ENCODE data around the gene SPATA21. TPM values are rescaled to one million over a fixed set of nuclear protein-coding genes. Genes with fewer than 3 reads are reported as not detected.
A peak's percentile ranks its signal among the peaks of the same experiment; 100 is the strongest.
"Not testable (repeated sequence)": the region's sequence is repeated elsewhere in the genome, so short reads cannot be mapped to it uniquely, and the experiment has no call there.

The SPATA21 gene
- total RNA-seq, 1 donor from 2014 or later: not detected

DNA sequence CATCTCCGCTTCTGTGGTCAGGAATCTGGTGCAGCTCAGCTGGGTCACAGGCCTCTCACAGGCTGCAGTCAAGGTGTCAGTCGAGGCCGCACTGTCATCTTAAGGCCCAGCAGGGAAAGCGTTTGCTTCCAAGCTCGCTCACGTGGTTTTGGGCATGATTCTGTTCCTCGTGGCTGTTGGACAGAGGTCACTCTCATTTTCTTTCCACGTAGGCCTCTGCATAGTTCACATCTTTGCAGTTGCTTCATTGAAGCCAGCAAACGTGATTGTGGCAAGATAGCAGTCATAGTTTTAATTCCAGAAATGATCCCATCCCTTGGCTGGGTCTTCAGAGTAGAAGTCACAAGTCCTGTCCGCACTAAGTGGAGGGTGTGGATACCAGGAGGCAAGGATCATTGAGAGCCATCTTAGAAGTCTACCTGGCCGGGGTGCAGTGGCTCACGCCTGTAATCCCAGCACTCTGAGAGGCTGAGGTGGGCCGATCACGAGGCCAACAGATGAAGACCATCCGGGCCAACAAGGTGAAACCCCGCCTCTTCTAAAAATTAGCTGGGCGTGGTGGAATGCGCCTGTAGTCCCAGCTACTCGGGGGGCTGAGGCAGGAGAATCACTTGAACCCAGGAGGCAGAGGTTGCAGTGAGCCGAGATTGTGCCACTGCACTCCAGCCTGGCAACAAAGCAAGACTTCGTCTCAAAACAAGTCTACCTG lies 27.8 kb upstream of the SPATA21 start:
- TF ChIP-seq, protein P1, sequence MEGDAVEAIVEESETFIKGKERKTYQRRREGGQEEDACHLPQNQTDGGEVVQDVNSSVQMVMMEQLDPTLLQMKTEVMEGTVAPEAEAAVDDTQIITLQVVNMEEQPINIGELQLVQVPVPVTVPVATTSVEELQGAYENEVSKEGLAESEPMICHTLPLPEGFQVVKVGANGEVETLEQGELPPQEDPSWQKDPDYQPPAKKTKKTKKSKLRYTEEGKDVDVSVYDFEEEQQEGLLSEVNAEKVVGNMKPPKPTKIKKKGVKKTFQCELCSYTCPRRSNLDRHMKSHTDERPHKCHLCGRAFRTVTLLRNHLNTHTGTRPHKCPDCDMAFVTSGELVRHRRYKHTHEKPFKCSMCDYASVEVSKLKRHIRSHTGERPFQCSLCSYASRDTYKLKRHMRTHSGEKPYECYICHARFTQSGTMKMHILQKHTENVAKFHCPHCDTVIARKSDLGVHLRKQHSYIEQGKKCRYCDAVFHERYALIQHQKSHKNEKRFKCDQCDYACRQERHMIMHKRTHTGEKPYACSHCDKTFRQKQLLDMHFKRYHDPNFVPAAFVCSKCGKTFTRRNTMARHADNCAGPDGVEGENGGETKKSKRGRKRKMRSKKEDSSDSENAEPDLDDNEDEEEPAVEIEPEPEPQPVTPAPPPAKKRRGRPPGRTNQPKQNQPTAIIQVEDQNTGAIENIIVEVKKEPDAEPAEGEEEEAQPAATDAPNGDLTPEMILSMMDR (IDR thresholded peaks at IDR 0.05; ENCODE audit: unreplicated experiment): no peak
- peaks cover 13% of the 10 kb centered on the region for H3K36me3 Mint-ChIP-seq (ENCODE audit: insufficient read depth)
- no peaks in the 10 kb centered on the region for H3K9me3 Mint-ChIP-seq (ENCODE audit: low read depth)
- H3K4me1 Mint-ChIP-seq (ENCODE audit: low read depth): no peaks in the 10 kb centered on the region
- H3K27ac Mint-ChIP-seq: no peak overlapping the region
- no peak for DNase-seq (ENCODE audit: low spot score, unreplicated experiment)
- no peak overlapping the region for H3K4me3 Mint-ChIP-seq (ENCODE audit: low read depth)
- H3K27me3 Mint-ChIP-seq: no peaks in the 10 kb centered on the region

DNA sequence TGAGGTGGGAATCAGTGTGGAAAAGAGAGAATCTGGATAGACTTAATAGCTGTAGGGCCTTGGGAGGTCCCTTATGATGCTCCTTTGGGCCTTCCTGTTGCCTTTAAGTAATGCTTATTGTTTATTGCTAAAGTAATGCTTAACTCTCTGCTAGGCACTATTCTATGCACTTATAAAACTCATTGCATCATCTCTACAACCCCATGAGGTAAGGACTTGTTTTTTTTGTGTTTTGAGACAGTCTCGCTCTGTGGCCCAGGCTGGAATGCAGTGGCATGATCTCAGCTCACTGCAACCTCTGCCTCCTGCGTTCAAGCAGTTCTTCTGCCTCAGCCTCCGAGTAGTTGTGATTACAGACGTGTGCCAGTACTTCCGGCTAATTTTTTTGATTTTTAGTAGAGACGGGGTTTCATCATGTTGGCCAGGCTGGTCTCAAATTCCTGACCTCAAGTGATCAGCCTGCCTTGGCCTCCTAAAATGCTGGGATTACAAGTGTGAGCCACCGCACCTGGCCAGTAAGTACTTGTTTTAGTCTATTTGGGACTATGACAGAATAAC lies 25.6 kb upstream of the SPATA21 start:
- Mint-ChIP-seq H3K4me3 (ENCODE audit: low read depth) (no peak overlapping the region), H3K27me3 (no peaks in the 10 kb centered on the region), H3K4me1 (ENCODE audit: low read depth) (no peaks in the 10 kb centered on the region), H3K36me3 (ENCODE audit: insufficient read depth) (peaks cover 15% of the 10 kb centered on the region), H3K27ac (no peak overlapping the region), H3K9me3 (ENCODE audit: low read depth) (no peaks in the 10 kb centered on the region)
- DNase-seq (ENCODE audit: low spot score, unreplicated experiment): no peak
- TF ChIP-seq, protein P1 (IDR thresholded peaks at IDR 0.05; ENCODE audit: unreplicated experiment): no peak

DNA sequence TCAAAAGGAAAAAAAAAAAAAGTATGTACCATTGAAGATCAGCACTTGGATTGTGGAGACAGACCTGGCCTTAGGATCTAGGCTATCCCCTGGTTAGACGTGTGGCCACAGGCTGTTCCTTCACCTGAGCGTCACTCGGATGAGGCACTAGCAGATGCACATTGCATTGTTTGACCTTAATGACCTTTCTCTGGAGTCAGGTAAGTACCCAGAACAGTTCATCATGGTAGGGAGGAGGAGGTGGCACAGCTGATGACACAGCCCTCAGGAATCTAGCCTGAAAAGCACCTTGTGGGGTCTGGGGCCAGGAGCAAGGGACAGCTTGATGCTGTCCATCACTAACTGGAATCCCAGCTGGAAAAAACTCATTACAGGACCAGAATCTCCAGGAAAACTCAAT lies 24.5 kb upstream of the SPATA21 start:
- H3K4me3 Mint-ChIP-seq (ENCODE audit: low read depth): no peak overlapping the region
- H3K27me3 Mint-ChIP-seq: no peaks in the 10 kb centered on the region
- H3K36me3 Mint-ChIP-seq (ENCODE audit: insufficient read depth): peaks cover 14% of the 10 kb centered on the region
- DNase-seq (ENCODE audit: low spot score, unreplicated experiment): no peak
- H3K27ac Mint-ChIP-seq: no peak overlapping the region
- TF ChIP-seq, protein P1 (IDR thresholded peaks at IDR 0.05; ENCODE audit: unreplicated experiment): no peak
- no peaks in the 10 kb centered on the region for H3K9me3 Mint-ChIP-seq (ENCODE audit: low read depth)
- no peaks in the 10 kb centered on the region for H3K4me1 Mint-ChIP-seq (ENCODE audit: low read depth)

DNA sequence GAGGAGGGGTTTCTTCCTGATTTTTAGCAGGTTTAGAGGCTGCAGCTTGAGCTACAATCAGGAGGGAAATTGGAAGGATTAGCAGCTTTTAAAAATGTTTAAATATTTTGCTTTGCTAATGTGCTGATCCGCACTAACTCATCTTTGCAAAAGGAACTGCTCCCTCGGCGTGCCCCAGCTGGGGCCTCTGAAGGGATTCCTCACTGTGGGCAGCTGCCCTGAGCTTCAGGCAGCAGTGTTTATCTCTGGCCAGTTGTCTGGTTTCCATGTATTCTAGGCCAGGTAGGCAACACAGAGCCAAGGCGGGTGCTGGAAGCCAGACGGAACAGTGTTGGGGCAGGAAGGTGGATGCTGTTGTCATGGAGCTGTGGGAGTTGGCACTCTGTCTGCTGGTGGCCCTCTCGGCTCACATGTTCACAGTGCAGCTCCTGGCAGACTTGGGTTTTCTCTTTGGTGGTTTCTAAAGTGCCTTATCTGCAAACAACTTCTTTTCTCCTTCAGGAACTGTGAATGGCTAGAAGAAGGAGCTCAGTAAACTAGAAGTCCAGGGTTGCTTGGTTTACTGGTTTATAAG lies 22.2 kb upstream of the SPATA21 start:
- Mint-ChIP-seq H3K4me1 (ENCODE audit: low read depth) (no peaks in the 10 kb centered on the region), H3K9me3 (ENCODE audit: low read depth) (no peaks in the 10 kb centered on the region), H3K27ac (no peak overlapping the region), H3K27me3 (no peaks in the 10 kb centered on the region), H3K4me3 (ENCODE audit: low read depth) (no peak overlapping the region), H3K36me3 (ENCODE audit: insufficient read depth) (peaks cover 17% of the 10 kb centered on the region)
- TF ChIP-seq, protein P1 (IDR thresholded peaks at IDR 0.05; ENCODE audit: unreplicated experiment): no peak
- DNase-seq (ENCODE audit: low spot score, unreplicated experiment): no peak

DNA sequence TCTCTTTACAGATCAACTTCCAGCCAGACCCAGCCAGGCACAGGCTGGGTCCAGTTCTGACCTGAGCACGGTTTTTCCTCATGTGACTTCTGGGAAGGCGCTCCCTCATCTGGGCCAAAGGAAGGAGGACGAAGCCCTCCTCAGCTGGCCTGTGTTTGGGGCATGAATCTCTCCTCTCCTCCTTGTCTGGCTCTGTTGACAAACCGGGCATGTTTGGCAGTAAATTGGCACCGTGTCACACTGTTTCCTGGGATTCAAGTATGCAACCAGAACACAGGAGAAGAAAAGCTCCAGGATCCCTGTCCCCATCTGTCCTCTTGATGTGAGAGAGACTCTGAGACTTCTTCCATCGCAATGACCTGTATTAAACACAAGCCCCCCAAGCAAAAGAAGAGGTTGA lies 21.6 kb upstream of the SPATA21 start:
- Mint-ChIP-seq H3K4me1 (ENCODE audit: low read depth) (no peaks in the 10 kb centered on the region), H3K9me3 (ENCODE audit: low read depth) (no peaks in the 10 kb centered on the region), H3K36me3 (ENCODE audit: insufficient read depth) (peaks cover 17% of the 10 kb centered on the region), H3K4me3 (ENCODE audit: low read depth) (no peak overlapping the region), H3K27me3 (no peaks in the 10 kb centered on the region), H3K27ac (no peak overlapping the region)
- DNase-seq (ENCODE audit: low spot score, unreplicated experiment): no peak
- TF ChIP-seq, protein P1 (IDR thresholded peaks at IDR 0.05; ENCODE audit: unreplicated experiment): no peak

DNA sequence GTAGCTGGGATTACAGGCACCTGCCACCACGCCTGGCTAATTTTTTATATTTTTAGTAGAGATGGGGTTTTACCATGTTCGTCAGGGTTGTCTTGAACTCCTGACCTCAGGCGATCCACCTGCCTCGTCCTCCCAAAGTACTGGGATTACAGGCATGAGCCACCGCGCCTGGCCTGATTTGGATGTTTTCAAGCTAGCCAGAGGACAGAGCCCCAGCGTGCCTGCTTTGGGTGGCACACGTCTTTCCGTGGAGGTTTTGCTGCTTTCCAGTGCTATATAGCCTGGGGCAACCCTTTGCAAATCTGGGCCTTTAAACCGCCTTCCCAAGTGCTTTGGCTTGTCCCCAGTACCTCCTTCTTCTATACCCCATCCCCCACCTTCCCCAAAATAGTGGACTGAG lies 18.9 kb upstream of the SPATA21 start:
- H3K4me3 Mint-ChIP-seq (ENCODE audit: low read depth); H3K9me3 Mint-ChIP-seq (ENCODE audit: low read depth); H3K27me3 Mint-ChIP-seq; H3K4me1 Mint-ChIP-seq (ENCODE audit: low read depth); DNase-seq (ENCODE audit: low spot score, unreplicated experiment): not testable (repeated sequence)
- Mint-ChIP-seq H3K36me3 (ENCODE audit: insufficient read depth) (peaks cover 20% of the 10 kb centered on the region), H3K27ac (peak overlapping the region; percentile 45)

DNA sequence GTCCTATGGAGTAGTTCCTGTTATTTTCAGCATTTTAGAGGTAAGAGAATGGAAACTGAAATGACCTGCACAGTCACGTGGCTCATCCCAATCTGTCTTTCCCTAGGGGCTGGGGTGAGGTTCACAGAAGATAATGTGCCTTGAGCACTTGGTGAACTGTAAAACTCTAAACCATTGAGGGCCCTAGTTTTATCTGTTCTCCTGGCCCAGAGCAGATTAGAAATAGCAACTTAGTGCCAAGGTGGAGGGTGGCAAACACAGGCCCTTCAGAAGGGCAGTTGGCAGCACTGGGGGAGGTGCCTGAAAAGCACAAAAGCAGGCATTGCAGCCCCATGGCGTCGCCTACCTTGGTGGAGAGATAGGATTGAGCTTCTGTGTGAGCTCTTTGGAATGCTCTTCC lies 17.7 kb upstream of the SPATA21 start:
- H3K27me3 Mint-ChIP-seq; DNase-seq (ENCODE audit: low spot score, unreplicated experiment); H3K4me3 Mint-ChIP-seq (ENCODE audit: low read depth); H3K4me1 Mint-ChIP-seq (ENCODE audit: low read depth); H3K27ac Mint-ChIP-seq; H3K9me3 Mint-ChIP-seq (ENCODE audit: low read depth): not testable (repeated sequence)
- peaks cover 19% of the 10 kb centered on the region for H3K36me3 Mint-ChIP-seq (ENCODE audit: insufficient read depth)
